Large intestine (tissue), 3 donors: ENCODE results near the gene CDH13. TPM values are rescaled to one million over a fixed set of nuclear protein-coding genes. Genes with fewer than 3 reads are reported as not detected.

Experiments used
- DNase-seq, 2 donors: peaks; one replicate each; pipeline versions ENCODE4 v3.0.0 to v3.0.0-alpha.2; 2013
- H3K27ac ChIP-seq: one replicate; pipeline ENCODE4 v1.5.1; 2013; ENCODE audit warnings: low read length
- H3K27me3 ChIP-seq: 2 replicates; pipeline ENCODE4 v1.6.1; 2013; ENCODE audit warnings: low read length; ENCODE audit not compliant: control insufficient read depth, insufficient read depth
- H3K36me3 ChIP-seq: 2 replicates; pipeline ENCODE4 v1.6.1; 2013; ENCODE audit warnings: low read length; ENCODE audit not compliant: control insufficient read depth, insufficient read depth
- H3K4me1 ChIP-seq: one replicate; pipeline ENCODE4 v1.6.1; 2013; ENCODE audit warnings: low read length; ENCODE audit not compliant: control insufficient read depth, insufficient read depth
- H3K4me3 ChIP-seq: one replicate; pipeline ENCODE4 v1.5.1; 2013; ENCODE audit warnings: low read length
- H3K9me3 ChIP-seq: one replicate; pipeline ENCODE4 v1.6.1; 2013; ENCODE audit warnings: mild to moderate bottlenecking, low read depth, low read length, moderate library complexity; ENCODE audit not compliant: control insufficient read depth
- WGBS: methylation state at CpG from one replicate; pipeline ENCODE4 v1.1.5; 2013; ENCODE audit warnings: low lambda C conversion rate; ENCODE audit not compliant: insufficient coverage; 5-methylcytosine and 5-hydroxymethylcytosine counted together
- polyA plus RNA-seq: library from polyadenylated mRNA; unstranded; fragments of 120-200 nt; gene quantifications from one replicate; pipeline ENCODE4 v1.2.1, GENCODE V29; 2013

Gene CDH13
- polyA plus RNA-seq, 1 donor = 17.1 TPM

- Histone ChIP-seq H3K27ac (no peak overlapping the region), H3K4me3 (no peak overlapping the region), H3K9me3 (no peaks in the 10 kb centered on the region), H3K36me3 (no peaks in the 10 kb centered on the region), H3K27me3 (peaks cover 3% of the 10 kb centered on the region), H3K4me1 (no peaks in the 10 kb centered on the region)
- no peak for DNase-seq
- 40% methylated on average over 1 of the region's 3 CpGs for WGBS
Measured at GRCh38 chr16:83300326-83300725, 673.6 kb downstream of the CDH13 start.

- no peaks in the 10 kb centered on the region for H3K4me1 ChIP-seq
- no peaks in the 10 kb centered on the region for H3K9me3 ChIP-seq
- WGBS = 60% methylated on average over 4 of the region's 4 CpGs
- no peak for DNase-seq
- peaks cover 3% of the 10 kb centered on the region for H3K27me3 ChIP-seq
- no peak overlapping the region for H3K4me3 ChIP-seq
- no peaks in the 10 kb centered on the region for H3K36me3 ChIP-seq
- H3K27ac ChIP-seq = no peak overlapping the region
Measured at GRCh38 chr16:83301971-83302370, 675.2 kb downstream of the CDH13 start.

GRCh38 chr16:83302853-83303252, 676.1 kb downstream of the CDH13 start:
- Histone ChIP-seq H3K27me3 (peaks cover 3% of the 10 kb centered on the region), H3K4me3 (no peak overlapping the region), H3K27ac (no peak overlapping the region), H3K4me1 (no peaks in the 10 kb centered on the region), H3K36me3 (no peaks in the 10 kb centered on the region), H3K9me3 (no peaks in the 10 kb centered on the region)
- no peak for DNase-seq
- no CpG with 5 or more reads among the region's 2 CpGs for WGBS

GRCh38 chr16:83305092-83305491, 678.3 kb downstream of the CDH13 start:
- no peak for DNase-seq
- no CpG with 5 or more reads among the region's 1 CpG for WGBS
- H3K9me3 ChIP-seq = no peaks in the 10 kb centered on the region
- no peaks in the 10 kb centered on the region for H3K36me3 ChIP-seq
- H3K27me3 ChIP-seq = peaks cover 3% of the 10 kb centered on the region
- no peak overlapping the region for H3K4me3 ChIP-seq
- H3K4me1 ChIP-seq = no peaks in the 10 kb centered on the region
- H3K27ac ChIP-seq = no peak overlapping the region

GRCh38 chr16:83306961-83307593, 680.3 kb downstream of the CDH13 start:
- WGBS = no CpG with 5 or more reads among the region's 5 CpGs
- no peaks in the 10 kb centered on the region for H3K36me3 ChIP-seq
- DNase-seq = no peak
- no peaks in the 10 kb centered on the region for H3K9me3 ChIP-seq
- no peak overlapping the region for H3K4me3 ChIP-seq
- H3K27me3 ChIP-seq = peaks cover 3% of the 10 kb centered on the region
- no peak overlapping the region for H3K27ac ChIP-seq
- no peaks in the 10 kb centered on the region for H3K4me1 ChIP-seq

- H3K27ac ChIP-seq = no peak overlapping the region
- no peaks in the 10 kb centered on the region for H3K4me1 ChIP-seq
- WGBS = 100% methylated on average over 1 of the region's 6 CpGs
- H3K9me3 ChIP-seq = no peaks in the 10 kb centered on the region
- H3K36me3 ChIP-seq = no peaks in the 10 kb centered on the region
- no peak for DNase-seq
- H3K4me3 ChIP-seq = no peak overlapping the region
- peaks cover 2% of the 10 kb centered on the region for H3K27me3 ChIP-seq
Measured at GRCh38 chr16:83307594-83307992, 680.8 kb downstream of the CDH13 start.

- Histone ChIP-seq H3K36me3 (no peaks in the 10 kb centered on the region), H3K27me3 (no peaks in the 10 kb centered on the region), H3K9me3 (no peaks in the 10 kb centered on the region), H3K27ac (no peak overlapping the region), H3K4me1 (no peaks in the 10 kb centered on the region), H3K4me3 (no peak overlapping the region)
- 80% methylated on average over 1 of the region's 3 CpGs for WGBS
- no peak for DNase-seq
Measured at GRCh38 chr16:83308414-83308813, 681.6 kb downstream of the CDH13 start.

GRCh38 chr16:83310816-83311215, 684.0 kb downstream of the CDH13 start:
- Histone ChIP-seq H3K9me3 (no peaks in the 10 kb centered on the region), H3K27me3 (no peaks in the 10 kb centered on the region), H3K36me3 (no peaks in the 10 kb centered on the region), H3K4me3 (no peak overlapping the region), H3K4me1 (no peaks in the 10 kb centered on the region), H3K27ac (no peak overlapping the region)
- no peak for DNase-seq
- no CpG with 5 or more reads among the region's 2 CpGs for WGBS

- DNase-seq = no peak
- no peaks in the 10 kb centered on the region for H3K27me3 ChIP-seq
- no peaks in the 10 kb centered on the region for H3K4me1 ChIP-seq
- WGBS = no CpG with 5 or more reads among the region's 3 CpGs
- H3K36me3 ChIP-seq = no peaks in the 10 kb centered on the region
- no peak overlapping the region for H3K27ac ChIP-seq
- no peaks in the 10 kb centered on the region for H3K9me3 ChIP-seq
- H3K4me3 ChIP-seq = no peak overlapping the region
Measured at GRCh38 chr16:83312015-83312717, 685.4 kb downstream of the CDH13 start.

GRCh38 chr16:83312718-83313245, 686.0 kb downstream of the CDH13 start:
- Histone ChIP-seq H3K36me3 (no peaks in the 10 kb centered on the region), H3K4me1 (no peaks in the 10 kb centered on the region), H3K27ac (no peak overlapping the region), H3K27me3 (no peaks in the 10 kb centered on the region), H3K9me3 (no peaks in the 10 kb centered on the region), H3K4me3 (no peak overlapping the region)
- no CpG with 5 or more reads among the region's 1 CpG for WGBS
- DNase-seq = no peak
